IMR-90 (cell line): ENCODE results near the gene HAUS5. TPM values are rescaled to one million over a fixed set of nuclear protein-coding genes. Genes with fewer than 3 reads are reported as not detected.

Experiments
- ATAC-seq: fragments of 200-7000 bp; cut with Tn5 transposase; 2 replicates; pipeline ENCODE4 v1.9.1; 2020; ENCODE audit warnings: low read depth, mild to moderate bottlenecking, moderate library complexity
- BruUV-seq: library from RNA; stranded (reverse); fragments of 400-500 nt; replicated peaks from 2 replicates; lab custom pipeline; 2021; lab: Mats Ljungman, UMichigan
- CTCF ChIA-PET: fragments of 300-600 bp; formaldehyde crosslinking; extraction: SDS; loops from one replicate; lab custom pipeline; 2021; ENCODE audit warnings: antibody characterized with exemption; lab: Yijun Ruan, JAX
- POLR2A ChIA-PET: fragments of 300-600 bp; sonication (Branson Sonifier 250); formaldehyde crosslinking; loops from one replicate; lab custom pipeline; 2022; ENCODE audit warnings: antibody characterized with exemption; ENCODE audit not compliant: unreplicated experiment; lab: Charles Lee
- DNase-seq: peaks from one replicate; pipeline ENCODE4 v3.0.0; 2013
- H2AFZ ChIP-seq: replicated peaks from 2 replicates; pipeline ENCODE3; 2013; ENCODE audit warnings: low read length, mild to moderate bottlenecking; ENCODE audit not compliant: poor library complexity
- H2AK5ac ChIP-seq: 2 replicates; pipeline ENCODE4 v1.6.1; 2013; ENCODE audit warnings: low read depth, low read length, inconsistent platforms
- H2AK9ac ChIP-seq: replicated peaks from 2 replicates; pipeline ENCODE3; 2013; ENCODE audit warnings: mild to moderate bottlenecking, low read depth, low read length, moderate library complexity; ENCODE audit not compliant: poor library complexity
- H2BK120ac ChIP-seq: 2 replicates; pipeline ENCODE4 v1.6.1; 2013; ENCODE audit warnings: low read depth, low read length, inconsistent platforms
- H2BK15ac ChIP-seq: 3 replicates; pipeline ENCODE4 v1.6.1; 2013; ENCODE audit warnings: low read depth, low read length, inconsistent platforms
- H2BK20ac ChIP-seq: 2 replicates; pipeline ENCODE4 v1.6.1; 2013; ENCODE audit warnings: low read depth, mild to moderate bottlenecking, inconsistent platforms, low read length, moderate library complexity
- H2BK5ac ChIP-seq: 2 replicates; pipeline ENCODE4 v1.6.1; 2013; ENCODE audit warnings: mild to moderate bottlenecking, low read depth, low read length, inconsistent platforms; ENCODE audit not compliant: poor library complexity, severe bottlenecking
- H3K14ac ChIP-seq: replicated peaks from 2 replicates; pipeline ENCODE4 v1.6.1; 2013; ENCODE audit warnings: low read depth, low read length, inconsistent platforms
- H3K18ac ChIP-seq: 2 replicates; pipeline ENCODE4 v1.6.1; 2013; ENCODE audit warnings: low read depth, low read length, control low read depth
- H3K23ac ChIP-seq: 2 replicates; pipeline ENCODE4 v1.6.1; 2013; ENCODE audit warnings: low read depth, low read length, inconsistent platforms
- H3K27ac ChIP-seq: 2 replicates; pipeline ENCODE4 v1.5.1; 2013; ENCODE audit warnings: mild to moderate bottlenecking, control low read depth, low read length; ENCODE audit not compliant: insufficient read depth
- H3K27me3 ChIP-seq: 2 replicates; pipeline ENCODE4 v1.6.1; 2013; ENCODE audit warnings: low read length; ENCODE audit not compliant: control insufficient read depth, insufficient read depth
- H3K36me3 ChIP-seq: 2 replicates; pipeline ENCODE4 v1.6.1; 2013; ENCODE audit warnings: low read length, mixed read lengths; ENCODE audit not compliant: control insufficient read depth, insufficient read depth
- H3K4ac ChIP-seq: 2 replicates; pipeline ENCODE4 v1.6.1; 2013; ENCODE audit warnings: low read depth, low read length, inconsistent platforms
- H3K4me1 ChIP-seq: 2 replicates; pipeline ENCODE4 v1.6.1; 2013; ENCODE audit warnings: low read length, mixed read lengths; ENCODE audit not compliant: control insufficient read depth, insufficient read depth
- H3K4me2 ChIP-seq: 2 replicates; pipeline ENCODE4 v1.6.1; 2013; ENCODE audit warnings: low read depth, mild to moderate bottlenecking, control low read depth, low read length, moderate library complexity
- H3K4me3 ChIP-seq: 2 replicates; pipeline ENCODE4 v1.5.1; 2013; ENCODE audit warnings: low read depth, mild to moderate bottlenecking, control low read depth, low read length, moderate library complexity; ENCODE audit not compliant: insufficient read depth
- H3K56ac ChIP-seq: 2 replicates; pipeline ENCODE4 v1.6.1; 2013; ENCODE audit warnings: low read length, inconsistent platforms; ENCODE audit not compliant: insufficient read depth; ENCODE audit errors: extremely low read depth
- H3K79me1 ChIP-seq, 2 experiments: 2 replicates each; pipeline ENCODE4 v1.6.1; 2013; ENCODE audit warnings: low read length in 2 of 2, inconsistent platforms in 1 of 2, low read depth in 1 of 2
- H3K9ac ChIP-seq: 2 replicates; pipeline ENCODE4 v1.6.1; 2013; ENCODE audit warnings: low read depth, low read length, control low read depth
- H3K9me1 ChIP-seq: 2 replicates; pipeline ENCODE4 v1.6.1; 2013; ENCODE audit warnings: low read length, inconsistent platforms; ENCODE audit not compliant: insufficient read depth
- H3K9me3 ChIP-seq: 2 replicates; pipeline ENCODE4 v1.6.1; 2013; ENCODE audit warnings: low read length; ENCODE audit not compliant: control insufficient read depth, insufficient read depth
- H4K20me1 ChIP-seq: 2 replicates; pipeline ENCODE4 v1.6.1; 2013; ENCODE audit warnings: low read length, inconsistent platforms; ENCODE audit not compliant: insufficient read depth
- H4K5ac ChIP-seq: 2 replicates; pipeline ENCODE4 v1.6.1; 2013; ENCODE audit warnings: mild to moderate bottlenecking, low read depth, low read length, control low read depth
- H4K8ac ChIP-seq, 2 experiments: 2 replicates each; pipeline ENCODE4 v1.6.1; 2013; ENCODE audit warnings: low read depth in 2 of 2, low read length in 2 of 2, control low read depth in 1 of 2, inconsistent platforms in 1 of 2
- H4K91ac ChIP-seq: 2 replicates; pipeline ENCODE4 v1.6.1; 2013; ENCODE audit warnings: low read depth, low read length, inconsistent platforms; ENCODE audit not compliant: insufficient read depth
- NFE2L2 ChIP-seq: fragments of 150-350 bp; IDR thresholded peaks from 2 replicates; pipeline ENCODE4 v1.6.1; 2016; ENCODE audit warnings: low read depth, mild to moderate bottlenecking, low read length
- RAD21 ChIP-seq: IDR thresholded peaks from 2 replicates; pipeline ENCODE4 v1.6.1; 2012; ENCODE audit warnings: low read length, improper control_type of control experiment
- WGBS, 2 experiments: methylation state at CpG; one replicate each; pipeline versions ENCODE4 v1.1.5 to v1.1.7; 2013; ENCODE audit warnings: missing lambda C conversion rate in 2 of 2; ENCODE audit not compliant: insufficient read length in 1 of 2; ENCODE audit errors: extremely low coverage in 2 of 2; 5-methylcytosine and 5-hydroxymethylcytosine counted together
- dilution Hi-C: fragments of 300-500 bp; cut with HindIII; formaldehyde crosslinking; loops from one replicate; pipeline ENCODE4 v1.14.3; 2018; ENCODE audit warnings: low sequenced_read_pairs; ENCODE audit not compliant: unreplicated experiment
- in situ Hi-C: fragments of 300-500 bp; cut with MboI; formaldehyde crosslinking; loops from 3 replicates; pipeline ENCODE4 v1.14.3; 2019; ENCODE audit warnings: low sequenced_read_pairs, inconsistent platforms, mixed read lengths
- intact Hi-C: fragments of 100-400 bp; cut with micrococcal nuclease; formaldehyde crosslinking; loops from 2 replicates; pipeline ENCODE4 v1.10.0; 2022
- polyA plus RNA-seq, 3 experiments: library from polyadenylated mRNA; depleted of rRNA; stranded (reverse); fragments of >200 nt; gene quantifications; 2 replicates each; pipeline ENCODE4 v1.2.3, GENCODE V29; 2012; ENCODE audit warnings: low replicate concordance in 1 of 3
- total RNA-seq: library from RNA; depleted of rRNA; stranded (reverse); fragments of >200 nt; gene quantifications from 2 replicates; pipeline ENCODE4 v1.2.3, GENCODE V29; 2012
- TF ChIP-seq, protein P1 (sequence below): fragments of 150-350 bp; IDR thresholded peaks from 2 replicates; pipeline ENCODE4 v1.6.1; 2017; ENCODE audit warnings: mild to moderate bottlenecking, antibody characterized with exemption, low read length, low read depth

The HAUS5 gene
- total and polyA plus RNA-seq, 2 of the 4 experiments (the other 2 are of a cell fraction): 3.4 to 6.2 TPM

GRCh38 chr19:35639321-35639639, 26.7 kb downstream of the HAUS5 start:
- Histone ChIP-seq H4K91ac (no peak overlapping the region), H2BK120ac (no peak overlapping the region), H3K27ac (no peak overlapping the region), H3K36me3 (peaks cover 28% of the 10 kb centered on the region), H3K18ac (no peak overlapping the region), H3K9ac (no peak overlapping the region), H4K5ac (no peak overlapping the region), H2BK5ac (no peak overlapping the region), H2AFZ (no peak overlapping the region), H3K9me1 (peaks cover 13% of the 10 kb centered on the region), H3K14ac (no peak overlapping the region), H3K9me3 (no peaks in the 10 kb centered on the region), H2BK15ac (no peak overlapping the region), H3K79me1 (no peaks in the 10 kb centered on the region; a peak in 1 of 4 replicates), H2AK9ac (peak overlapping the region; percentile 50), H3K4me2 (no peak overlapping the region), H3K4me1 (peaks cover 5% of the 10 kb centered on the region; the same call in 1 of the 2 replicates), H3K27me3 (no peaks in the 10 kb centered on the region), H3K56ac (no peak overlapping the region), H2AK5ac (no peak overlapping the region; the same call in 1 of the 2 replicates), H3K4ac (no peak overlapping the region), H3K23ac (no peak overlapping the region), H3K4me3 (no peak overlapping the region), H2BK20ac (no peak overlapping the region), H4K8ac (no peak overlapping the region), H4K20me1 (no peaks in the 10 kb centered on the region)
- CTCF ChIA-PET: no interaction called here
- 40% methylated on average over 1 of the region's 6 CpGs; no CpG with 5 or more reads in 1 of the 2 experiments for WGBS, 2 experiments
- TF ChIP-seq RAD21 (no peak), NFE2L2 (no peak)
- TF ChIP-seq, protein P1, sequence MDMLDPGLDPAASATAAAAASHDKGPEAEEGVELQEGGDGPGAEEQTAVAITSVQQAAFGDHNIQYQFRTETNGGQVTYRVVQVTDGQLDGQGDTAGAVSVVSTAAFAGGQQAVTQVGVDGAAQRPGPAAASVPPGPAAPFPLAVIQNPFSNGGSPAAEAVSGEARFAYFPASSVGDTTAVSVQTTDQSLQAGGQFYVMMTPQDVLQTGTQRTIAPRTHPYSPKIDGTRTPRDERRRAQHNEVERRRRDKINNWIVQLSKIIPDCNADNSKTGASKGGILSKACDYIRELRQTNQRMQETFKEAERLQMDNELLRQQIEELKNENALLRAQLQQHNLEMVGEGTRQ: no peak
- in situ Hi-C loops (no loop called here), intact Hi-C loops (no loop called here), dilution Hi-C loops (no loop called here)
- ATAC-seq (no peak), DNase-seq (no peak)
- POLR2A ChIA-PET: no interaction called here
- BruUV-seq: no TSS peak
